HG02763 (cell line): ENCODE results near the gene ANTXRL.
"Not testable (repeated sequence)": the region's sequence is repeated elsewhere in the genome, so short reads cannot be mapped to it uniquely, and the experiment has no call there.

Experiments
- ATAC-seq: cut with Tn5 transposase; IDR thresholded peaks from one replicate; pipeline ENCODE4 v1.9.1; 2021; ENCODE audit warnings: mild to moderate bottlenecking, moderate library complexity; ENCODE audit not compliant: unreplicated experiment

The ANTXRL gene

DNA sequence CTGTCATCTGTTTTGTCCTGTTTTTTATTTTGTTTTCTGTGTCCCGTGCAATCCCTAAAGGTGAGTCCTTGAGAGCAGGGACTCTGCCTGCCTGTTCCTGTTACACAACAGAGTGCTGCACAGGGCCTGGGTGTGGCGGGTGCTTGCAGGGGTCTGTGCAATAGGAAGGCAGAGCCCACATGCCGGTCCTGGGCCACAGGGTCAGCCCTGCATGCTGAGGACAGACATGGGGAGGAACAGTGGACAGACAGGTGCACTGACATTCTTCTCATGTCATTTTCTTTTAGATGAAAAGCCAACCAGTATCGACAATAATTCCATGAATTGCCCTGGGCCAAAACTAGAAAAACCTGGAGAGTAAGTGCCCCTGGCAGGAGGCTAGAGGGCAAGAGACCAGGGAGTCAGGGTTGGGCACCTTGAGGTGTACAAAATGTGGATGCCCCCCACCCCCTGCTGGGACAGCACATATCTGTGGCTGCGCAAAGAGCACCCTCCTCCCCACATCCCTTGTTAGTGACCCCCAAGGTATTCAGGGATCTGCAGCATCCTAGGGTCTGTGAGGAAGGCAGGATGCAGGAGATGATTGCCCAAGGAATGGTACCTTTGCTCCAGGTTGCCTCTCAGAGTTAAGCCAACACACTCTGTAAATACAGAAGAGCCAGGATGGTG, 19.9 kb downstream of the ANTXRL start:
- no peak for ATAC-seq

- ATAC-seq = no peak
These were observed 20.7 kb downstream of the ANTXRL start for GRCh38 chr10:46307281-46308112.

DNA sequence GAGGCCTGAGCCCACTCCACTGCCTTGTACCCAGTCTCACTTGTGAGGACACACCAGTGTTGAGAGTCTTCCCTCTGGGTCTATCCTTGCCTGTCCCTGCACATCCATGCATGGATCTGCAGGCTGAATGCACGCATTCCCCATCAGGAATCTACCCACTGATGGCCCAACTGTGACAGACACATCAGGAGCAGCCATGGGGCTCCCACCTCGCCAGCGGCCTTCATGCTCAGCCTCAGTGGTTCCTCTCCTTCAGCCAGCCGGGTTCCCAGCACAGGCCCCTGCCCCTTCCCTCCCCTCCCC, 21.3 kb downstream of the ANTXRL start:
- no peak for ATAC-seq

DNA sequence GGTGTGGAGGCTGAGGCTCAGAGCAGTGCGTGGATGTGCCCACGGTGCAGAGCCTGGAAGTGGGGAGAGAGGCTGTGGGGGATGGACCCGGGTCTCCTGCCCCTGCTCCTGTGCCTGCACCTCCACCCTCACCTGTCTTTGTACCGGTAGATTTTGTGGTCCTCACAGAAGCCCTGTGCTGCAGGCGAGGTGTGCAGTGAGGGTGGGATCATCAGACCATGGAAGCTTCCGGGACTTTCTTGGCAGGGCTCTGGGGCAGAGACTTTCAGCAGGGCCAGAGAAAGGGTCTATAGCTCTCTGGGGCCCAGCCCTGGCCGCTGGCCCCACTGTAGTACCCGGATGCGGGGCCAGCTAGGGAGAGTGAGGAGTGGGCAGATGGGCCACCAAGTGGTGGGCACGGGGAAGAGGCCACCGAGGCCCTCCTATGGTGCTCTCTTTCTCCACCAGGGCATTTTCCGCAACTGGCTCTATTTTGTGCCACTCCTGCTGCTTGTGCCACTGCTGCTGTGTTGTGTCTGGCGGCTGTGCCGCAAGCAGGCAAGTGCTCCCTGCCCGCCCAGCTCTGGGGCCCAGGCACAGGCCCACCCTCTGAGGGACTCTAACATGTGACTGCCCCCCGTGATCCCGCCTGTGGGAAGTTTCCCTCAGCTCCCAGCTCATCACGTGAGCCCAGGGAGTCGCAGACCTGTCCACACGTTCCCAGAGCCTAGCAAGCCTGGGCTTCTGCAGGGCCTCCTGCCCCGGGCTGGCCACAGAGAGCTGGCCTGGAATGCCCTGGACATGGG, 22.1 kb downstream of the ANTXRL start:
- no peak for ATAC-seq

DNA sequence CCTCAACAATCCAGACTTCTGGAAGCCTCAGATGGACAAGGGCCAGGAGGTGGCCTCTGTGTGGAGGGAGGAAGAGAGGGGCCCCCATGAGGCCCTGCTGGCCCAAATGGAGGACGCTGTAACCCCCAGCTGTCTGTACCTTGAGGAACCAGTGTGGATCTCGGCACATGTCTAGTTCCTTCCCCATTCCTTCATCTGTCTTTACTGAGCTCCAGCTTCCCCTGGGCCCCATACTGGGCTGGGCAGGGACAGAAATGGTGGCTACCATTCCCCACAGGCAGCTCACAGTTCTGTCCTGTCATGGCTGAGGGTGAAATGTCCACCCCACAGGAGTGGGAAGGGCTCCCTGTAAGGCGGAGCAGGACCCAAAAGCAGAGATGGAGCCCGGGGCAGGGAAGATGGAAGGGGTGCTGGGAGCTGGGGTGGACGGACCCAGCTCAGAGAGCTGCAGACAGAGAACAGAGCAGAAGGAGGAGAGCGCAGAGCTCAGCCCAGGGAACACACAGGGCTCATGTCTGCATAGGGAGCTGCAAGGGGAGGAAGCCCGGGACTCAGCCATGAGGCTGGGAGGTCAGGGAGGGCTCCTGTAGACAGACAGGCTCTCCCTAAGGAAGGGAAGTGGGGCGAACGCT, 22.8 kb downstream of the ANTXRL start:
- no peak for ATAC-seq

DNA sequence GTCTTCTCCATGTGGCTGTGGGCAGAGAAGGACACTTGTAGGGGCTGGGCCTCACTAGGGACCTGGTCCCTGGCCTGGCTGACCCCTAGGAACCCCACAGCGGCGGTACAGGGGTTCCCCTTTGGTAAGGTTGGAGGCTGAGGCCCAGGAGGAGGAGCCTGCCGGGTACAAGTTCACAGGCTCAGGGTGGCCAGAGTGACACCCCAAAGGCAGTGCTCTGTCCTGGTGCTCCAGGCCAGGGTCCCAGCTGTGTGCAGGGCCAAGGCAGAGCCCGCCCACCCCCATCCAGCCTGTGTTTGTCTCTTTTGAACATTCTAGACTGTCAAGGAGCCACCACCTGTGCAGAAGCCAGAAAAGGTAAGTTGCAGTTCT, 23.3 kb downstream of the ANTXRL start:
- no peak for ATAC-seq

- no peak for ATAC-seq
These were observed 24.1 kb downstream of the ANTXRL start for GRCh38 chr10:46310851-46311250.

DNA sequence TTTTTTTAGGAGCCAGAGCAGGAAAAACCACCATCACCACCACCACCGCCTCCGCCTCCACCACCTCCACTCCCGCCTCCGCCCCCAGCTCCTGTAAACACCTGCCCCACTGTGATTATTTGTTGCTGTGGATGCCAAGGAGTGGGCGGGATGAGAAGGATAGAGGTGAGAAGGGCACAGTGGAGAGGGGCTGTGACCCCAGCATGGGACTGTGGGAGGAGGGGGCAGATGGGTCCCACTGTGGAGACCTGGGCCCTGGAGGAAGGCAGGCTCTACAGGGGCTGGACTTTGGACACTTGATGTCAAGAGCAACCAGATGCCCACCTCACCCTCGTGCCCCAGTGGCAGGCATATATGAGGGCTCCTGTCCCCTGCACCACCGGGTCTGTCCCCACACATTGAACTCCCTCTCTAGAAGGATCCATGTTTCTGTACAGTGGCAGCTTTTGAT, 24.7 kb downstream of the ANTXRL start:
- no peak for ATAC-seq

DNA sequence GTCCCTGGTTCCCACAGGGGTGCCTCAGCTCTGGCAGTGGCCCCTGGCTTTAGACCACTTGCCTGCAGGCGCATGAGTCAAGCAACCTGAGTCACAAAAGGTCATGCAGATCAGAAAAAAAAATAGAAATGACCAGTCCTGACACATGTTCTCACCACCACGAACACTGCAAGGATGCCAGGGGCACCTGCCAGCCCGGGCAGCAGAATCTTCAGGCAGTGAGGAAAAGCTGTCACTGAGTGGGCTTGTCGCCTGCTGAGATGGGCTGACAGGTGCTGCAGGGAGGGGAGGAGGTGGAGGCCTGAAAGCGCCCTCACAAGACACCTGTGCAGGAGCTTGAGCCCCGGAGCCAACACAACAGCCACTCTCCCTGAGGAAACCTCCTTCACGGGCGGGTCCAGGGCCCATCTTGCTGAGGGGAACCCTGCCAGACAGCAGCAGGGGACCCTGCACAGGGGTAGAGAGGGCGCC, 25.2 kb downstream of the ANTXRL start:
- ATAC-seq = not testable (repeated sequence)

DNA sequence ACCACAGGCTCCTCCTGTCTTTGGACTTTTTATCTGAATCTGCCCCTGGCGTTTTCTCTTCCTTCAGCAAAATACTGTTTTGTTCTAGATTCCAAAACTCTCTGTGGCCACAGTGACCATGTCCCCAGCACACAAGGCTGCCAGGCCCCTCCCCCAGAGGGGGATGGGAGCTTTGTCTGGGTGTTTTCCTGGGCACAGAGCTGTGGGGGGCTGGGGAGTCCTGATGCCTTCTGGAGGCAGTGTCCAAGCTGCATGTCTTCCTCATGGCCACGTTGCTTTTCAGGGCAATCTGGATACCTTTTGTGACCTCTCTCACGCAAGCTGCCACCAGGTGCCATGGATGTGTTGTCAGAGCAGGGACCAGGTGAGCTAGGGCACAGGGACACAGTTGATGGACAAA, 26.2 kb downstream of the ANTXRL start:
- ATAC-seq = no peak

- ATAC-seq = no peak
These were observed 27.3 kb downstream of the ANTXRL start for GRCh38 chr10:46314071-46314470.

DNA sequence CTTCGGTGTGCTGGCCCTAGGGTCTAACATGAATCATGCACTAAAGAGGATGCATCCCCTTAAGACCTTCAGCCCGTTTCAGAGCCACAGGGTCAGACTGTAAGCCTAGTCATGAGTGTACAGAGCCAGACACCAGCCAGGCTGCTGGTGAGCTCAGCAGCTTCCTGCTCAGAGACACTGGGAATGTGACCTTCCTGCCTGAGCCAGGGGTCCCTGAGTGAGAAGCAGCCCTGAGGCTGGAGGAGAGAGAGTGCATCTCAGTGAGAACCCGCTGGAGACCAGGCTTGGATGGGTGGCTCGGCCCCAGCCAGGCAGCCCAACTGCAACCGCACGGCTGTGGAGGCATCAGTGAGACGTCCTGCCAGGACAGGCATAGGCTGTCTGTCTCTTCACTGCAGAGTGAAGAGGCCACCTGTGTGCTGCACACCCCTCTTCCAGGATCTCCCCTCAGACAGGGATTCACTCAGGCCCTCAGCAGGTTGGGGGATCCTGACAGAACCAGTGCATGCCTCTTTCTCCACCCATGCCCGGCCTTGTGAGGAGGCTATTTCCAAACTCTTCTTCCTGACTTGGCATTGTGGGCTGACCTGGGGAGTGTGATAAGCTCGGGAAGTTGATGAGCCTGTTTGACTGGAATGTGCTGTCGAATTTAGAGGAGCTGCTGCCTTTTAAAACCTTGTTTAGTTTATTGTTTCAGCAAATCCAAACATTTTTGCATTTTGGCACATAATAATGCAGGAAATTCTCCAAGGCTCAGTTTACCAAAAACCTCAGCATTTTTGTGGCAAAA, 28.5 kb downstream of the ANTXRL start:
- ATAC-seq = not testable (repeated sequence)

DNA sequence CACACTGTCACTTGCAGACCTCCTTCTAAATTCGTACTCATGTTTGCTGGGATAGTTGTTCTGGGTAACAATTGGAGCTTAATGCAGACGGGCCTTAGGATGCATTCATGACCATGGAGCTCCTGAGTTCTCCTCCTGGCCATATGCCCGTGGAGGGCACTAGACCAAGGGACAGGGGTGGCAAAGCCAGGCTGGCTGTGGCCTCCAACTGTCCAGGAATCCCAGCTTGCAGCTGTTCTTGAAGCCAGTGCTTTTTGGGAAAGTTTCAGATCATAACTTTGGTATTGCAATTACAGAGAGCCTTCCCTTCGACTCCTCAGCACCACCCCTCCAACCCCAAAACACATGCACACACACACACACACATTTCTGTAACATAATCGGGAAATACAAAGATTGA, 30.6 kb downstream of the ANTXRL start:
- ATAC-seq = no peak

- no peak for ATAC-seq
These were observed 31.1 kb downstream of the ANTXRL start for GRCh38 chr10:46317889-46318288.

DNA sequence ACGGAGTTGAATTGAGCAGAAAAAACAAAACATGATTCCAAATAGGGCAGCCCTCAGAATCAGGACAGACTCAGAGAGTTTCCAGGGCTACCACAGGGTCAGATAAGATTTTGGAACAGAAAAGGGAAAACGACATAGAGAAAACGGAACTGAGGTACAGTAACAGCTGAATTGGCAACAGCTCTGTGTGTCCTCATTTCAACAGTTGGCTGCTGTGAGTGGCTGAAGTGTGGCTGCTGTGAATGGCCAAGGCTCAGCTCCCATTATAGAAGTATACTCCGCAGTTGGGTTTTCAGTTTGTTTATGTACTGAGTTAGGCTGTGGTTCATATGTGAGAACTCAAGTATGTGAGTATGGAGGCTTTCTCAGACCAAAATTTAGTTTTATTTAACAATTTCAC, 32.0 kb downstream of the ANTXRL start:
- no peak for ATAC-seq

DNA sequence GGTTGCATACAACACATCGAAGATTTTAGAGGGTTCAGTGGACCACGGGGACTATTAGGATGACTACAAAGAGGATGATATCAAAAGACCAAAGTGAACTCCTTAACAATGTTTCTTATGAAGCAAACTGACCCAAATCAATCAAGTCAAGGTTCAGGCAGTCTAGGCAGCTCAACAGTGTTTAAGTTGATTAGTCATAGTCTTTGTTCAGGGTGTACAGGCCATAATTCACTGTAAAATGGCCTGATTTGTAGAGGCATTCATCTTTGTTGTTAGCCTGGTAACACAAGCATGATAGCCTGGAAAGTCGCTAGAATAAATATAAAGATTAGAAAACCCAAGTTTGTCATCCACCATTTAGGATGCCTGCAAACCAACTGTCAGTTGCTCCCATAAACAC, 32.6 kb downstream of the ANTXRL start:
- ATAC-seq = no peak

DNA sequence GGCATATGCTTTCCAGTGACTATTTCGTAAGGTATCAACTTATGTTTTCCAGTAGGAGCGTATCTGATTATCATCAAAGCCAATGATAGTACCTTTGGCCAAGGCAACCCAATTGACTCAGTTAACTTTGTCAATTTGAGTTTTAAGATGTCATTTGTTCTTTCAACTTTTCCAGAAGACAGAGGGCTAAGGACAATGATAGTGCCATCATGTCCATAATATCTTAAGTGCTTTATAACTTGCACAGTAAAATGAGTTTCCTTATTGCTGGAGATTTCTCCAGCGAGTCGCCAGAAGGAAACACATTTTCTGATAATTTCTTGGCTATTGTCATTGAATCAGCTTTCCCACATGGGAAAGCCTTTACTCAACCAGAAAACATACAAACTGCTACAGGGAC, 35.0 kb downstream of the ANTXRL start:
- ATAC-seq = no peak

DNA sequence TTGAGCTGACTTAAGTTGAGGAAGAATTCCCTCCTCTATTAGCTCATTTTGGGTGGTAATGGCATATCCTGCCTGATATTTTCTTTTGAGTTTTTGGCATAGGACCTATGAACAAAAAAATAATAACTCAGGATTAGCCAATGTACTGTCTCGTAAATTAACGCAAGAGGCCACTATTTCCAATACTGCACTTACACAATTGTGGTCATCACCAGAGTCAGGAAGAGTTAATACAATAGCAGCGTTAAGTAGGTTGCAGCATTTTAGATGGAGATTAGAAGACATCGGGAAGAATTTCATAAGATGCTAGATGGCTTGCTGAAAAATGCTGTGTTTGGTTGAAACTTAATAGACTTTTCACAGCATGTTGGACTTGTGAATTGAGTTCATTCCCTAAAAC, 36.4 kb downstream of the ANTXRL start:
- ATAC-seq = no peak

DNA sequence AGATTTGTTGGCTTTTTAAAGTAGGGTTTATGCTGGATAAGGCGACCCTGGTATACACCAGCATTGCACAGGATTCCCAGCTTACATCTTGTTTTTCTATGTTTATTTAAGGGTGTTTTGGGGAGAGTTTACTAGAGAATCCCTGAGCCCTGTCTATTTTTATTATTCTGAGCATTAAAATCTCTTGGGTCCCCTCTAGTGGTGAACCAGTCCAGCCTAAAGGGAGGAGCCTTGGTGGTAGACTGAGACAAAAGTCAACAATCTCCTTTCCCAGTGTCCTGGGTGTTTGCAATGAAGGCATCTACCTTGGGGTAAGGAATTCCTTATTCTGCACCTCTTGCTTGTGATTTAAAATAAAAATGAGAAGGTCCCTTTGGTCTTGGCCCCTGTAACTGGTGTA, 38.2 kb downstream of the ANTXRL start:
- no peak for ATAC-seq

GRCh38 chr10:46326066-46326465, 39.3 kb downstream of the ANTXRL start:
- ATAC-seq = no peak

- ATAC-seq = no peak
These were observed 40.2 kb downstream of the ANTXRL start for GRCh38 chr10:46326971-46327370.
